GM10847 (cell line): Measurements from ENCODE around the gene DRAXIN.

Source experiments
- POLR2A ChIP-seq: IDR thresholded peaks from 2 replicates; pipeline ENCODE4 v1.6.1; 2011; ENCODE audit not compliant: insufficient read length; ENCODE audit errors: extremely low read depth

DRAXIN gene, protein sequence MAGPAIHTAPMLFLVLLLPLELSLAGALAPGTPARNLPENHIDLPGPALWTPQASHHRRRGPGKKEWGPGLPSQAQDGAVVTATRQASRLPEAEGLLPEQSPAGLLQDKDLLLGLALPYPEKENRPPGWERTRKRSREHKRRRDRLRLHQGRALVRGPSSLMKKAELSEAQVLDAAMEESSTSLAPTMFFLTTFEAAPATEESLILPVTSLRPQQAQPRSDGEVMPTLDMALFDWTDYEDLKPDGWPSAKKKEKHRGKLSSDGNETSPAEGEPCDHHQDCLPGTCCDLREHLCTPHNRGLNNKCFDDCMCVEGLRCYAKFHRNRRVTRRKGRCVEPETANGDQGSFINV

DNA sequence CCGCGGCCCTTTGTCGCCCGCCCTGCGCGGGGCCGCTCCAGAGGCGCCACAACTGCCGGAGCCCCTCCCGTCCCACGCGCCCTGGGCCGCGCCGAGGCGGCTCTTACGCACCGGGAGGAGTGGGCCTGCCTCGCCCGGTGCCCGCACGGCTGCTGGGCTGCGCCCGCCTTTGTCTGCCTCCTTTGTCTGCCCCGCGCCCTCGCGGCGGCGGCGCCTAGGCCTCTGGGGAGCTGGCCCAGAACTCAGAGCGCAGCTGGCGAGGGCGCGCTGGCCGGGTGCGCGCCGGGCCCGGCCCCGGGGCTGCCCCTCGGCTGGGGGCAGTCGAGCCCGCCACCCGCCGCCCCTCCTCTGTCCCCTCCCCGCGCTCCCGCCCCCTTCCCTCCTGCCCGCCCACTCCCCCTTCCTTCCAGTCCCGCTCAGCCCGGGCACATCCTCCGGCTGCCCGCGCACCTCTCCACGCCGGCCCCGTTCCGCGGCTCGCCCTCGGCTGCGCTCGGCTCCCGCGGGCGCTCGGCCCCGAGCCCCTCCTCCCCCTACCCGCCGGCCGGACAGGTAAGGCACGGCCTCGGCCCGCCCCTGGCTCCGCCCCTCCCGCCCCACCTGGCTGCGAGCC is at the start of gene DRAXIN:
Gene DRAXIN, plus strand, starts transcription at position 409 of the 613 bp plus-strand sequence. CDS start 14,549 bp downstream, outside the sequence.
- TF ChIP-seq POLR2A = no peak

- TF ChIP-seq POLR2A = no peak
Measured at GRCh38 chr1:11641776-11642305, 49.7 kb upstream of the DRAXIN start.

- TF ChIP-seq POLR2A = no peak
Measured at GRCh38 chr1:11643782-11644181, 47.7 kb upstream of the DRAXIN start.

GRCh38 chr1:11645270-11645669 is 46.2 kb upstream of the DRAXIN start:
- no peak for TF ChIP-seq POLR2A

DNA sequence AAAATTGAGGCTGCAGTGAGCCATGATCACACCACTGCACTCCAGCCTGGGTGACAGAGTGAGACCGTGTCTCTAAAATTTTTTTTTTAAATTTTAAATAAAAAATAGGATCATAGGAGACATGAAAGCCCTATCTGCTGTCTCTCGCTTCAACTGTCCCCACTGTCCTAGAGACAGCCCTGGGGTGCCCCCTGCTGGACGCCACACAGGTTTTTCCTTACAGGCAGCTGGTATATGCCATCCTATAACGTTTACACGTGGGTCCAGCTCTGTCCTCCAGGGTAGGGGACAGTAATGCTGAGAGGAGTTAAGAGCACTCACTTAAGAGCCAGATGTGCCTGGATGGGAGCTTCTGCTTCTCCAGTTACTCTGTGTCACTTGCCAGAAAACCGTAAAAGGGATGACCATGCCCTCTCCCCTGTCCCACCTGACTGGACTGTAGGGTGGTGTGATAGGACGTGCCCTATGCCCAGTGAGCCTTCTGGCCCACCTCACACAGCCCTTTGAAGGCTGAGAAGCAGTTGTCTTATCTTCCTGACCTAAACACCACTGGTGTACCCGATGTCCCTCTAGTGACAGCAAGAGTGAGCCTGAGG is 45.7 kb upstream of the DRAXIN start:
- TF ChIP-seq POLR2A = no peak

GRCh38 chr1:11646317-11646716 is 45.2 kb upstream of the DRAXIN start:
- TF ChIP-seq POLR2A = no peak

DNA sequence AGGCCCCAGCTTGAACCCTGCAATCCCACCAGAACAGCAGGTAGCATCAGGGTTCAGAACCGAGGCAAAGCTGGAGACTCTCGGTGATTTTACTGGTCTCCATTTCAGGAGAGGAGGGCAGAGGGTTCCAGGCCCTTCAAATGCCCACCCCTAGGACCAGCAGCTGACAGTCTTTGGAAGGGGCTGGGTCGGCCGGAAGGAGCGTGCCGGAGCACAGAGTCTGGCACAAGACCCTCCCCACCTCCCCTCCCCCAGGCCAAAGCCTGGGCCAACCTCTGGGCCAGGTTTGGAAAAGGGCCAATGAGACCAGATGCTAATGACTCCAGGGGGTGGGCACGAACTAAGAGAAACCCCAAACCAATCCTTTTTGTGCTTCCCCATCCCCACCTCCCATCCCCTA is 44.2 kb upstream of the DRAXIN start:
- TF ChIP-seq POLR2A = no peak

DNA sequence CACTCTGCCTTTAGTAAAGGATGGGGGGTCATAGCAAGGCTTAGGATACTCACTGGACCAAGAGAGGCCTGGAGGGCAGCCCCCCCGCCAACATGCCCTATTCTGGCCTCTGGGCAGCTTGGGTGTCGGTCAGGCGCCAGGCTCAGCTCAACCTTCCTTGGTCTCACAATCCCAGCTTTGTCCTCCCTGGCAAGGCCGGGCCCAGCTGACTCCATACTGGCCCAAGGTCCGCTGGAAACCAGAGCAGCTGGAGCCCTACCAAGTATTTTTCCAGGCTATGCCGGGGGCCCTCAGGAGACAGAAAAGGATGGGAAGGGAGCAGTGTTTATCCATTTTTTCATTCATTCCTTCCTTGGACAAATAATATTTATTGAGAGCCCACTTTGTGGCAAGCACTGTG is 43.5 kb upstream of the DRAXIN start:
- no peak for TF ChIP-seq POLR2A

- TF ChIP-seq POLR2A = no peak
Measured at GRCh38 chr1:11648732-11649158, 42.8 kb upstream of the DRAXIN start.

DNA sequence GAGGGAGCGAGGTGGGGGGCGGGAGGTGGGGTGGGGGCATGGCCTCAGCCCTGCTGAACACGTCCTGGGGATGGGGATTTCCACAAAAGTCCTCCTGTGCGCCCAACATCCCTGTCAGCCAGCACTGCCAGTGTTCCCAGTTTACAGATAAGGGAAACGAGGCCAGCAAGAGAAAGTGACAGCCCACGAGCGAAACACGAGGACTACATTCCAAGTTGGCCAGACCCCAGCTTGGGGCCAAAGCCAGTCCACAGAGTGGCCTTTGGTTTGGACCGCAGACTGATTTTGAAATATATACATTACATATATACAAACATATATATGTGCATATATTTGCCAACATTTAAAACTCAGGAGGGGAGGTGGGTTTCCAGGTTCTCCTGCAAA is 42.3 kb upstream of the DRAXIN start:
- no peak for TF ChIP-seq POLR2A

GRCh38 chr1:11649624-11650330 is 41.7 kb upstream of the DRAXIN start:
- TF ChIP-seq POLR2A = no peak

DNA sequence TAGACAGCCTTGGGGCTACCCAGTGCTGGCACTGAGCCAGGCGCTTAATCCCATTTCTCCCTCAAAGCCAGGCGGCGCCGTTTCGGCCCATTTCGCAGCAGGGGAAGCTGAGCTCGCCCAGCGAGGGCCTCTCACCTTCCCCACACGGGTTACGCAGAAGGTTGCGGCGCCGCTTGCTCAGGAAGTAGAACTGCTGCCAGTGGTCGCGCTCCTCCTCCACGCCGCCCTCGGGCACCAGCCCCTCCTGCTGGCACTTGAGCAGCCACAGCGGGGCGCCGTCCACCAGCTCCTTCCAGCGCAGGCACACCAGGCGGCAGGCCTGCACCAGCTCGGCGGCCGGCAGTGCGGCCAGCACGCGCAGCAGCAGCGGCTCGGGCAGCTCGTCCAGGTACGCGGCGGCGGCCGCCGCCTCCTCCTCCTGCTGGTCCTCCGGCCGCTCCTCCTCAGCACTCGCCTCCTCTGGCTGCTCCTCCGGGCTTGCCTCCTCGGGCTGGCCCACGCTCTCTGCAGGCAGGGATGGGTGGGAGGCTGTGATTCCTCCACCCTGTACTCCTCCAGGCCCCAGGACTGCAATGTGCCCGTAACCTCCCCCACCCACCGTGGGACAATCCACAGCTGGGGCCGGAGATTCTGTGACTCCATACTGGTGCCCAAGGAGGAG is 41.0 kb upstream of the DRAXIN start:
- no peak for TF ChIP-seq POLR2A

DNA sequence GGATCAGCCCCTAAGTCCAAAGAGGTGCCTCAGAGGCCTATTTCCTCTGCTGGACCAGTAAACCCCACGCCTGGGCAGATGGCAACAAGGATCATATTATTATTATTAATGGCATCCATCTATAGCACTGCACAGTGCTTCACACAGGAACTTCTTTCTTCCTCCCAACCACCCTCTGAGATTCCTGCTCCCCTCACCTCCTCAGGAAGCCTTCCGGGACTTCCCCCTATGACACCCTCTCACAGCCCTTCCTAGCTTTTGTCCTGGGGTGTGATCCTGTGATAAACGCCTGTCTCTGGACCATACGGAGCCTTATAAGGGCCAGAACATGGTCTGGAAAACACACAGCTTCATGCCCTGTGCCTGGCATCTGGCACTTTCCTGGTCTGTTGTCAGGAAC is 40.5 kb upstream of the DRAXIN start:
- TF ChIP-seq POLR2A = no peak

DNA sequence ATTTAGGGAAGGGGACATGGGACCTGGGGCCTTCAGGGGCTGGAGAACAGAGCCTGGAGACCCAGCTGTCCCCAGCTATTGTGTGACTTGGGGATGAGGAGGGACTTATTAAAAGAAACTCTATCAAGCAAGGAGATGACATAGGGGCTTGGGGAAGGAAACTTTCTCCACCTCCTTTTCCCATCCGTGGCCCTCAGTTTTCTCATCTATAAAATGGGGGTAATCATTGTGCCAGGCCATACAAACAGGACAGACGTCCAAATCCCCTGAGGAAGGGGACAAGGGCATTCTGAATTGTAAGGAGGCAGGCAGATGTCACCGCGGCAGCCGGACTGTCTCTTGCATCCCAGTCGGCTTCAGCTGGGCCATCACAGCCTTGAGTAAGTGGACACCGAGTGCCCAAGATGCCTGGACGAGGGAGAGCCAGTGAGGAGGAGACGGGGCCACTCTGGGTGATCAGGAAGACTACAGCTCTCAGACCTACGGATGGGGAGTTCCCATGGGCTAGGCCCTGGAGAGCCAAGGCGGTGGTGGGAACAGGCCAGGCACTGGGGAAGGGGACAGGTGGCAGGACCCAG is 39.2 kb upstream of the DRAXIN start:
- TF ChIP-seq POLR2A = no peak
